MM.1S (cell line): ENCODE data around the gene CTBP1.

Experiments
- CTCF ChIP-seq: fragments of 300-600 bp; sonication (generic); IDR thresholded peaks from 2 replicates; pipeline ENCODE4 v1.5.1; 2016; ENCODE audit warnings: antibody characterized with exemption, low read length, mixed read lengths
- EZH2 ChIP-seq: fragments of 300-600 bp; sonication (generic); optimal IDR thresholded peaks from 2 replicates; pipeline ENCODE3; 2017; ENCODE audit warnings: low read depth, mild to moderate bottlenecking, antibody characterized with exemption, low read length, mixed read lengths
- EZH2phosphoT487 ChIP-seq: fragments of 300-600 bp; sonication (generic); IDR thresholded peaks from 2 replicates; pipeline ENCODE4 v1.6.1; 2018; ENCODE audit warnings: antibody characterized with exemption, low read length

- TF ChIP-seq CTCF (no peak), EZH2 (no peak), EZH2phosphoT487 (no peak)
Observed at GRCh38 chr4:1239950-1240307, 9.0 kb downstream of the CTBP1 start.
